Neutrophil (primary cell): Measurements from ENCODE around the gene CCDC149.
A peak's percentile ranks its signal among the peaks of the same experiment; 100 is the strongest.
"Not testable (repeated sequence)": the region's sequence is repeated elsewhere in the genome, so short reads cannot be mapped to it uniquely, and the experiment has no call there.

Experiments used
- H3K27ac ChIP-seq: fragments of 200-600 bp; sonication (generic); 2 replicates; pipeline ENCODE4 v1.5.1; 2016; ENCODE audit warnings: mild to moderate bottlenecking, moderate library complexity
- H3K27me3 ChIP-seq: fragments of 200-600 bp; sonication (generic); 2 replicates; pipeline ENCODE4 v1.6.0; 2016; ENCODE audit warnings: mild to moderate bottlenecking
- H3K36me3 ChIP-seq: fragments of 200-600 bp; sonication (generic); 2 replicates; pipeline ENCODE4 v1.5.1; 2017
- H3K4me1 ChIP-seq, 2 experiments: fragments of 200-600 bp in 1 of 2; sonication (generic) in 1 of 2; 1 replicate in 1 of 2; 2 replicates in 1 of 2; pipeline versions ENCODE4 v1.5.1 to v1.6.1; 2013 to 2016; ENCODE audit warnings: low read depth in 1 of 2, low read length in 1 of 2, mild to moderate bottlenecking in 1 of 2, moderate library complexity in 1 of 2; ENCODE audit not compliant: control insufficient read depth in 1 of 2, insufficient read depth in 1 of 2
- H3K4me3 ChIP-seq, 2 experiments: fragments of 200-600 bp in 1 of 2; sonication (generic) in 1 of 2; 1 replicate in 1 of 2; 2 replicates in 1 of 2; pipeline ENCODE4 v1.5.1; 2013 to 2016; ENCODE audit warnings: low read depth in 1 of 2, low read length in 1 of 2, mild to moderate bottlenecking in 1 of 2, moderate library complexity in 1 of 2
- H3K9me3 ChIP-seq: fragments of 200-600 bp; sonication (generic); 2 replicates; pipeline ENCODE4 v1.5.1; 2016
- CTCF ChIP-seq: fragments of 200-600 bp; sonication (generic); IDR thresholded peaks from 2 replicates; pipeline ENCODE4 v1.5.1; 2016; ENCODE audit warnings: antibody characterized with exemption

Gene CCDC149

DNA sequence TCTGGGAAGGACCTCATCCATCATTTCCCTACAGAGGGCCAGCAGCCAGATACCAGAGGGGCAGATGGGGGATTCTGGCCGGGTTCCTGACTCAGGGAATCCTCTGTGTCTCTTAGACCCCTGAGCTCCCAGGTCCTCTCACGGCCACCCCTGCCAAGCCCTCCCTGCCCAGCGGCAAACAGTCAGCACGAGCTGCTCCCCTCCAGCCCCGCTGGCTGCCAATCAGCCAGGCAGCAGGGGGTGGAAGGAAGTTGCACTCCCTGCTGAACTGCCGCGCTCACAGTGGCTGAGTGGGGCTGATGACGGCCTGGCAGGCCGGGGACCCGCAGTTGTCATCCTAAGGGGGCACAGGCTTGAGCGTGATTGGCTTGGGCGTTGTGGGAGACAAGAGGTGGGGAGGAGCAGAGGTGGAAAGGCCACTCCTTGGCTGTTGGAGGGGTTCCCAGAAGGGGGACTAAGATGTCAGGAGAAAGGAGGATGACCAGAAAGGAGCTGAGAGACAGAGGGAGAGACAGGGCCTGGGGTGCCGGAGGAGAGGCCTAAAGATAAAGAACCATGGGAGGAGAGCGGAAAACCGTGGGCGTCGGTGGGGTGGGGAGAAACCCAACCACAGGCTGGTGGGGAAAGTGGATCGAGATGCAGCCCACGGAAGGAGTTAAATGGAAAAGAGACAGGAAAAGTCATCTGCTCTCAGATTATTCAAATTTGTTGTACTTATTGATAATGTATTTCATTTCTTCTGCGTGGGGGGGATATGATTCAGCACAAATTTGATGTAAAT, 4.4 kb upstream of the CCDC149 start:
- TF ChIP-seq CTCF, result no peak
- H3K27ac ChIP-seq, result no peak overlapping the region
- H3K36me3 ChIP-seq, result no peaks in the 10 kb centered on the region
- H3K27me3 ChIP-seq, result peaks cover 33% of the 10 kb centered on the region
- H3K4me1 ChIP-seq, result peaks cover 2 to 8% of the 10 kb centered on the region in 2 experiments
- no peak overlapping the region for H3K4me3 ChIP-seq
- no peaks in the 10 kb centered on the region for H3K9me3 ChIP-seq

DNA sequence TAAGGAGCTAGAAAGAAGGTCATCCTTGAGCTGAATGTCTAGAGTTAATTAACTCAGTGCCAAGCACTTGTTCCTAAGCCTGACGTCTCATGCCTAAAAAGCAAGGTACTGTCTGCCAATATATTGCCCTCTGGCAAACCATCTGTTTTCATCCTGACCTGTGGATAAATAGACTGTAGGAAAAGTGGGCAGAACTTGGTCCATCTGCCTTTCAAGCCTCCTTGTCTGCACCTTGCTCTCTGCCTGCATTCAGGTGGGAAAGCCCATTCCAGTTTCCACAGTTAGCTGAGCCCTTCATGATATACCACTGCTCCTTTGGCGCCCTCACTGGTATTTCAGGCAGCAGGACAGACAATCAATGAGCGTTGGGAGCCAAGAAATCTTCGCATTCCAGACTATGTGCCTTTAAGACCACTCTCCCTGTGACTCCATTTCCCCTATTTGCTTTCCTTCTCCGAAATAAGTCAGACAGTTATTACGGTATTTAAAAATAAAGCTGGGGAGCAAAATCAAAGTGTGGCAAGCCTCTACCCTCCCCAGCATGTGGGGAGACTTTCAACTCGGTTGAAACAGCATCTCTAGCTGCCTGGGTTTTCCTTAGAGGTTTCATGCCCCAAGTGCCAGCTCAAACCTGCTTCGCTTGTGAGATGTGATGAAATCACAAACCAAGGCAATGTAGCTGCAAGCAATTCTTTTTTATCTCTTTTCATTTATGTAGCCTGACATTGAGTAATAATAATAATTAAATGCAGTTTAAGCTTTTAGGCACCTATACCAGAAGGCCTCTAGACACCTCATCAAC, 2.5 kb upstream of the CCDC149 start:
- Histone ChIP-seq H3K9me3 (no peaks in the 10 kb centered on the region), H3K36me3 (no peaks in the 10 kb centered on the region), H3K27ac (no peak overlapping the region), H3K4me3 (no peak overlapping the region), H3K27me3 (peaks cover 41% of the 10 kb centered on the region), H3K4me1 (peaks cover 3 to 10% of the 10 kb centered on the region in 2 experiments)
- TF ChIP-seq CTCF, result no peak

- no peak for TF ChIP-seq CTCF
- H3K27ac ChIP-seq, result no peak overlapping the region
- H3K4me3 ChIP-seq, result no peak overlapping the region
- peaks cover 41% of the 10 kb centered on the region for H3K27me3 ChIP-seq
- H3K9me3 ChIP-seq, result no peaks in the 10 kb centered on the region
- no peaks in the 10 kb centered on the region for H3K36me3 ChIP-seq
- H3K4me1 ChIP-seq, result peaks cover 3 to 10% of the 10 kb centered on the region in 2 experiments
Measured at GRCh38 chr4:24914460-24914859, 1.6 kb upstream of the CCDC149 start.

GRCh38 chr4:24913119-24913485, 260 bp upstream of the CCDC149 start:
- H3K4me3 ChIP-seq, result peak overlapping the region in 1 of 2 experiments; percentile 48
- H3K36me3 ChIP-seq, result no peaks in the 10 kb centered on the region
- no peaks in the 10 kb centered on the region for H3K9me3 ChIP-seq
- H3K27ac ChIP-seq, result no peak overlapping the region
- H3K4me1 ChIP-seq, result peaks cover 3 to 10% of the 10 kb centered on the region in 2 experiments
- H3K27me3 ChIP-seq, result peaks cover 41% of the 10 kb centered on the region
- no peak for TF ChIP-seq CTCF

DNA sequence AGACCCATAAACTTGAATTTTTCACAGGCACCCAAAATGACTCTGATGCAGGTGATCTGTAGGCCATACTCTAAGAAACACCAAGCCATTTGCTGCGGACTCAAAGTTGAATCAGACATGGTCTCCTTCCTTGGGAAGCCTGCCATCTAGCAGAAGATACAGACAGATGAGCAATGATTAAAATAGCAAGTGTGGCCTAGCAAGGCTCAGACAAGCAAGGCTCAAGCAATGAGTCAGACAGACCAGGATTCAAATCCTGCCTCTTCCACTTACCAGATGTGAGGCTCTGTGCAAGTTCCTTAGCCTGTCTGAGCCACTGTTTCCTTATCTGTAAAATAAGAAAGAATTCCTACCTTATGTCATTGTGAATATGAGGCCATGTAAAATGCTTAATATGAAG, 2.3 kb downstream of the CCDC149 start:
- TF ChIP-seq CTCF, result no peak
- no peak overlapping the region for H3K4me3 ChIP-seq
- peaks cover 37% of the 10 kb centered on the region for H3K27me3 ChIP-seq
- H3K27ac ChIP-seq, result no peak overlapping the region
- no peaks in the 10 kb centered on the region for H3K36me3 ChIP-seq
- peaks cover 3 to 10% of the 10 kb centered on the region in 2 experiments for H3K4me1 ChIP-seq
- H3K9me3 ChIP-seq, result no peaks in the 10 kb centered on the region

DNA sequence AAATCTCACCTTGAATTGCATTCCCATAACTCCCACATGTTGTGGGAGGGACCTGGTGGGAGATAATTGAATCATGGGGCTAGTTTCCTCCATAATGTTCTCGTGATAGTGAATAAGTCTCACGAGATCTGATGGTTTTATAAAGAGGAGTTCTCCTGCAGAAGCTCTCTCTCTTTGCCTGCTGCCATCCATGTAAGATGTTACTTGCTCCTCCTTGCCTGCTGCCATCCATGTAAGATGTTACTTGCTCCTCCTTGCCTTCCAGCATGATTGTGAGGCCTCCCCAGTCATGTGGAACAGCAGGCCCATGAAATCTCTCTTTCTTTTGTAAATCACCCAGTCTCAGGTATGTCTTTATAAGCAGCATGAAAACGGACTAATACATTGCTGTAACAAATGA, 3.2 kb downstream of the CCDC149 start:
- Histone ChIP-seq H3K4me1 (peaks cover 3 to 10% of the 10 kb centered on the region in 2 experiments), H3K27me3 (peaks cover 28% of the 10 kb centered on the region)
- H3K4me3 ChIP-seq, H3K36me3 ChIP-seq, H3K27ac ChIP-seq, H3K9me3 ChIP-seq: not testable (repeated sequence)
